SIG-M5 (cell line): ENCODE data around the gene PPP1R13B.
"Not testable (repeated sequence)": the region's sequence is repeated elsewhere in the genome, so short reads cannot be mapped to it uniquely, and the experiment has no call there.

Experiments
- DNase-seq: peaks from one replicate; lab custom pipeline; 2025; lab: John Stamatoyannopoulos, UW

Gene PPP1R13B, protein sequence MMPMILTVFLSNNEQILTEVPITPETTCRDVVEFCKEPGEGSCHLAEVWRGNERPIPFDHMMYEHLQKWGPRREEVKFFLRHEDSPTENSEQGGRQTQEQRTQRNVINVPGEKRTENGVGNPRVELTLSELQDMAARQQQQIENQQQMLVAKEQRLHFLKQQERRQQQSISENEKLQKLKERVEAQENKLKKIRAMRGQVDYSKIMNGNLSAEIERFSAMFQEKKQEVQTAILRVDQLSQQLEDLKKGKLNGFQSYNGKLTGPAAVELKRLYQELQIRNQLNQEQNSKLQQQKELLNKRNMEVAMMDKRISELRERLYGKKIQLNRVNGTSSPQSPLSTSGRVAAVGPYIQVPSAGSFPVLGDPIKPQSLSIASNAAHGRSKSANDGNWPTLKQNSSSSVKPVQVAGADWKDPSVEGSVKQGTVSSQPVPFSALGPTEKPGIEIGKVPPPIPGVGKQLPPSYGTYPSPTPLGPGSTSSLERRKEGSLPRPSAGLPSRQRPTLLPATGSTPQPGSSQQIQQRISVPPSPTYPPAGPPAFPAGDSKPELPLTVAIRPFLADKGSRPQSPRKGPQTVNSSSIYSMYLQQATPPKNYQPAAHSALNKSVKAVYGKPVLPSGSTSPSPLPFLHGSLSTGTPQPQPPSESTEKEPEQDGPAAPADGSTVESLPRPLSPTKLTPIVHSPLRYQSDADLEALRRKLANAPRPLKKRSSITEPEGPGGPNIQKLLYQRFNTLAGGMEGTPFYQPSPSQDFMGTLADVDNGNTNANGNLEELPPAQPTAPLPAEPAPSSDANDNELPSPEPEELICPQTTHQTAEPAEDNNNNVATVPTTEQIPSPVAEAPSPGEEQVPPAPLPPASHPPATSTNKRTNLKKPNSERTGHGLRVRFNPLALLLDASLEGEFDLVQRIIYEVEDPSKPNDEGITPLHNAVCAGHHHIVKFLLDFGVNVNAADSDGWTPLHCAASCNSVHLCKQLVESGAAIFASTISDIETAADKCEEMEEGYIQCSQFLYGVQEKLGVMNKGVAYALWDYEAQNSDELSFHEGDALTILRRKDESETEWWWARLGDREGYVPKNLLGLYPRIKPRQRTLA

GRCh38 chr14:103847451-103848174 is at the start of gene PPP1R13B:
Gene PPP1R13B, minus strand, starts transcription at chr14:103847575. Its CDS starts 268 bp downstream, at chr14:103847307.
- no peak for DNase-seq

- DNase-seq, result no peak
Measured at GRCh38 chr14:103896578-103896977, 49.2 kb upstream of the PPP1R13B start.

DNA sequence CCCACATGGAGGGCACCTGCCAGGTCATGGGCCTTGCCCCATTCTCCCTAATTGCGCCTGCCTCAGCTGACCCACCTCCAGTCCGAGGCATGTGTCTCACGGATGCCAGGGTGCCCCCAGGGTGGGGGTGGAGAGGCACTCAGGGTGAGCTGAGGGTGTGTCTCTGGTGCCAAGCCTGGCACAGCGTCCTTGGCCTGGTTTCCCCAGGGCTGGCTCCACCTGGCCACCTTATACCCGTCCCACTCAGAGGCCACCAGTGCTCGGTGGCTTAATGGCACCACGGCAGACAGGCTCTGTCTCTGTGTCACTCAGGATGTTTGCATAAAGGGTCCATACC is 47.3 kb upstream of the PPP1R13B start:
- no peak for DNase-seq

- DNase-seq, result no peak
Measured at GRCh38 chr14:103894034-103894722, 46.8 kb upstream of the PPP1R13B start.

DNA sequence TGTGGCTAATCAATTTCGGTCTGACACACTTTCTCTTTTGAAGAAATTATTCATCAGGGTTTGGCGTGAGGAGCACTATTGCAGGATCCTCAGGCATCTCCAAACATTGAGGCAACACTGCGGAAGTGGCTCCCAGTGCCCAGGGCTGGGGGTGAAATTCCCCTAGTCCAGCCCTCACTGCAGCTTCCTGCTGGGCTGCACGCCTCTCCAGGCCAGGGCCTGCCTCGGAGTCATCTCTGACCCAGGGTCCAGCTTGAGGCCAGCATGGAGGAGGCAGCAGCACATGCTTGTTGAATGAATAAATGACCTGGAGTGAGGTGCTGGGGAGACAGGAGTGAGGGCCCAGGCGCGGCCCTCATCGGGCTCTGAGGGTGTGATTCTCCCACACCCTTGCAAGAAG is 44.9 kb upstream of the PPP1R13B start:
- DNase-seq, result no peak

DNA sequence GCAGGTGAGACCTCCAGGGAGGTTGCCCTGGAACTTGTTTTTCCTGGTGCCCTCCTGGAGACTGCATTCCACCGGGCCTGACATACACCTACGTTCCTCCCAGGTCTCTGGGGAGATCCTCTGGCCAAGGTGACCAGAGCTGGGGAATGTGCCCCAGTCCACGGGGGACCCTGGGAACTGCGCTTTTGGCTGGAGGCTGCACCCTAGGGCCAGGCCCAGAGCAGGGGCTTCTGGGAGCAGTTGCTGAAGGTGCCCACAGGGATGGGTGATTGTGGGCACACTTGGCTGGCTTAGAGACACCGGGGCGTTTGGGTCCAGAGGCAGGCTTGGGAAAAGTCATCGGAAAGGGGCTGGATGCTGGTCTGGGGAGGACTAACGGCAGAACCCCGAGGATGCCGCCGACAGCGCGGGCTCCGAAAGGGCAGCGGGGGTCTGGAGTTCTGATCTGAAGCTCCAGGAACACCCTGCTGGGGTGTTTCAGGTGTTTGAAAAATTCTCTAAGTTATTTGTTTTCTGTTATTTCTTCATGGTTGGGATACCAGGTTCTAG is 44.4 kb upstream of the PPP1R13B start:
- DNase-seq, result no peak

GRCh38 chr14:103890821-103891666 is 43.7 kb upstream of the PPP1R13B start:
- no peak for DNase-seq

DNA sequence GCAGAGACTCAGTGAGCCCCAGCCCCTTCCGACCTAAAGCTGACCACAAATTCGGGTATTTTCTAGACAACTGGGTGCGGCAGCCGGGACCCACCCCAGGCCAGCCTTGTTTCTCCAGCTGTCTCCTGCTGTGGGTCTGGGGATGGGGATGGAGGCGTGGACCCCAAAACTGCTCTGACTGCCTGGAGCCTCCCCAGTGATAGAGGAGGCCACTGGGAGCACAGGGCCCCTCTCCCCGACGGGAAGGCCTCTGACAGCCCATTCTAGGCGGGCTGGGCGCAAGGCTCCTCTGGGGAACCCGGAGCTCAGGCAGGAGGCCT is 42.6 kb upstream of the PPP1R13B start:
- no peak for DNase-seq

- DNase-seq, result no peak
Measured at GRCh38 chr14:103889313-103890051, 42.1 kb upstream of the PPP1R13B start.

GRCh38 chr14:103889002-103889312 is 41.6 kb upstream of the PPP1R13B start:
- DNase-seq, result not testable (repeated sequence)

DNA sequence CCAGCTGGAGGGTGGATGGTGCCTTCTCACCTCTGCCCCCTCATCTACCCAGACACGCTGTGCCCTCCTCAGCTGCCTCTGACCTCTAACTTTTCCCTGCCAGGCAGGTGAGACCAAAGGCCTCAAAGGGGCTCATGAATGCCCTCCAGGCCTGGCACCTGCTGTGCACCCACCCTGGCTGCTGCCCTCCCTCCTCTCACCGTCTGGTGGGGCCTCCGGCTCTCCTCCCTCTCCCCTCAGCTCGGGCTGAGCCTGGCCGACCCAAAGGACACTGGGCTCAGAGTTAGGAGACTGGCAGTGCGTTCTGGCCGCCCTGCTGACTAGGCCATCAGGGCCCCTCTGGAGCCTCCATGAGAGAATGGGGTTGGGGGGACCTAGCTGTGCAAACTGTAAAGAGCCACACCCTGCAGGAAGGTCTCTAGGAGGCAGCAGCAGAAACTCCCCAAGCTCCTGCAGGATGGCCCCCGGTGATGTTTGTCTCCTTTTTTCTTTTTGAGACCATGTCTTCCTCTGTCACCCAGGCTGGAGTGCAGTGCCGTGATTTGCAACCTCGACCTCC is 40.3 kb upstream of the PPP1R13B start:
- no peak for DNase-seq

DNA sequence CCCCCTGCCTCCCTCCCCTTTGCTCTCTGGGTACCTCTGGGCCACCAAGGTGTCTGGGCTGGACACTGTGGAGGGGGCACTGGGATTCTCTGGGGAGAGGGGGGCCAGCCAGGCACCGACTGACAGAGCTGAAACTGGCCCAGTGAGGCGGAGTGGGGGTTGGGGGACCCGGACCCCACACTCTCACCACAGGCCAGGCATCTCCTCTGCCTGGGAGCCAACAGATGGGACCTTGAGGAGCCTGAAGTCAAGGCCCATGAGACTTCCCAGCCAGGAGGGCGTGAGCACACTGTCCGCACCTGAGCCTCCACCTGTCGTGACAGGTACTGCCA is 39.8 kb upstream of the PPP1R13B start:
- no peak for DNase-seq

- no peak for DNase-seq
Measured at GRCh38 chr14:103886304-103887169, 39.2 kb upstream of the PPP1R13B start.

GRCh38 chr14:103885509-103885932 is 38.1 kb upstream of the PPP1R13B start:
- no peak for DNase-seq

DNA sequence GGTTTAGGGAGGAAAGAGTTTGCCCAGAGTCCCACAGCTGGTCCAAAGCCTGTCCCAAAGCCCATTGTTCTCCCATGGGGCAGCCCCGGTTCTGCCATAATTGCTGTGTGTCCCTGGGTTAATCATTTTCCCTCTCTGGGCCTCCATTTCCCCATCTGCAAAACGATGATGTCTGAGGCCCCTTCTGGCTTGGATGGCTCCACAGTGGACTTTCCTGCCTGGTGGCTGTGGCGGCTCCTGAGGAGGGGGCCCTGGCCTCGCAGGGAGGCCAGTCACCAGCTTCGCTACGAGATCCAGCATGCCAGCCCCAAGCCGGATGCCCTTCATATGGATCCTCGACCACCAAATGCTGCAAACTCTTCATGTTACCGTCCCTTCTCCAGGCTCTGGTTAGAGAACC is 37.5 kb upstream of the PPP1R13B start:
- DNase-seq, result no peak

GRCh38 chr14:103883263-103883523 is 35.8 kb upstream of the PPP1R13B start:
- DNase-seq, result no peak

DNA sequence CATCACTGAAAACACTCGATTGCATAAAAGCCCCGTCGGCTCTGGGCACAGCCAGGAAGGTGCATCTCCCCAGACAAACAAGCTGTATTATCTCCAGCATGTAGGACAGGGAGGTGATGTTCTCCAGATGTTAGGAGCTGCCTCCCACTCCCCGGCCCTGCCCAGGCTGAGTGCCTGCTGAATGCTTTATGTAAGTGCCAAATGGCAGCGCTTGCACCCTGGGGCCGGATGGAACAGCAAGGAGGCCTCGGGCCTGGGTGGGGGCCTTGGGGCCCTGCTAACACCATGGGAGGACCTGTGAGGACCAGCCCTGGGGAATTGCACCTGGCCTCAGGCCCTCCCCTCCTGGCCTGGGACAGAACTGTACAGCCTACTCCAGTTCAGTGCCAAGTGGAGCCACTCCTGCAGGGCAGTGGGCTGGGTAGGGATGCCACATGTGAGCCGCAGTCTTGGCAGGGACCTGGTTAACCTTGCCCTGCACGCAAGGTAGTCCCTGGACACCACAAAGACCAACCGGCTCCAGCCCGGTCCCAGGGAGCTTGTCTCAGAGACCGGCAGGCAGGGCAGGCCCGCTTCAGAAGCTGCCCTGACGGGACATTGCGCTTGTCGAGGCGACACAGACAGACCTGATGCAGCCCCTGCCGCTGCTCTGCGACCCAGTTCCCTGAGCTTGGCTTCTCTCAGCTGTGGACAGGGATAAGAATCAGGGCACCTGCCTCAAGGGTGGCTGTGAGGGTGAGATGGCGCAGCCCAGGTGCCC is 35.3 kb upstream of the PPP1R13B start:
- DNase-seq, result no peak
